Astrocyte (in vitro differentiated cells and primary cell): Measurements from ENCODE around the gene TRAPPC3. TPM values are rescaled to one million over a fixed set of nuclear protein-coding genes. Genes with fewer than 3 reads are reported as not detected.

Experiments used
- DNase-seq: peaks from one replicate; pipeline ENCODE4 v3.0.0-alpha.2; 2010; ENCODE audit warnings: low read depth
- FAIRE-seq: peaks from 2 replicates; lab custom pipeline; 2011; peaks lifted over from hg19 to GRCh38; lab: Jason Lieb, UNC
- H2AFZ ChIP-seq: 2 replicates; pipeline ENCODE4 v1.6.0; 2012; ENCODE audit warnings: low read depth, low read length, inconsistent platforms
- H3K27ac ChIP-seq: 2 replicates; pipeline ENCODE4 v1.5.1; 2011; ENCODE audit warnings: low read depth, low read length, inconsistent platforms
- H3K27me3 ChIP-seq: 2 replicates; pipeline ENCODE4 v1.6.0; 2011; ENCODE audit warnings: low read length, inconsistent platforms; ENCODE audit not compliant: insufficient read depth
- H3K36me3 ChIP-seq: 2 replicates; pipeline ENCODE4 v1.5.1; 2011; ENCODE audit warnings: low read length, inconsistent platforms; ENCODE audit not compliant: insufficient read depth
- H3K4me1 ChIP-seq: 2 replicates; pipeline ENCODE4 v1.5.1; 2011; ENCODE audit warnings: low read length, inconsistent platforms; ENCODE audit not compliant: insufficient read depth
- H3K4me2 ChIP-seq: 2 replicates; pipeline ENCODE4 v1.6.0; 2012; ENCODE audit warnings: low read length, inconsistent platforms
- H3K4me3 ChIP-seq: 2 replicates; pipeline ENCODE4 v1.5.1; 2011; ENCODE audit warnings: low read depth, mild to moderate bottlenecking, low read length, inconsistent platforms; ENCODE audit not compliant: insufficient read depth
- H3K79me2 ChIP-seq: 2 replicates; pipeline ENCODE4 v1.6.0; 2012; ENCODE audit warnings: mild to moderate bottlenecking, low read length, inconsistent platforms; ENCODE audit not compliant: insufficient read depth
- H3K9ac ChIP-seq: 2 replicates; pipeline ENCODE4 v1.6.0; 2012; ENCODE audit warnings: mild to moderate bottlenecking, low read length, inconsistent platforms
- H3K9me3 ChIP-seq: 2 replicates; pipeline ENCODE4 v1.5.1; 2012; ENCODE audit warnings: low read depth, mild to moderate bottlenecking, low read length, inconsistent platforms; ENCODE audit not compliant: insufficient read depth
- H4K20me1 ChIP-seq: 2 replicates; pipeline ENCODE4 v1.6.0; 2012; ENCODE audit warnings: low read length, inconsistent platforms; ENCODE audit not compliant: insufficient read depth
- H3K27ac Mint-ChIP-seq: one replicate; pipeline ENCODE4 v1.8.0; 2021; ENCODE audit warnings: mild to moderate bottlenecking, mixed read lengths; ENCODE audit not compliant: unreplicated experiment
- H3K27me3 Mint-ChIP-seq: one replicate; pipeline ENCODE4 v1.8.0; 2021; ENCODE audit warnings: low read depth, mixed read lengths; ENCODE audit not compliant: unreplicated experiment
- H3K36me3 Mint-ChIP-seq: one replicate; pipeline ENCODE4 v1.8.0; 2021; ENCODE audit warnings: low read depth, mixed read lengths; ENCODE audit not compliant: unreplicated experiment
- H3K4me1 Mint-ChIP-seq: one replicate; pipeline ENCODE4 v1.8.0; 2021; ENCODE audit warnings: low read depth, mixed read lengths; ENCODE audit not compliant: unreplicated experiment
- H3K4me3 Mint-ChIP-seq: one replicate; pipeline ENCODE4 v1.8.0; 2021; ENCODE audit warnings: mild to moderate bottlenecking, moderate library complexity, mixed read lengths; ENCODE audit not compliant: unreplicated experiment
- H3K9me3 Mint-ChIP-seq: one replicate; pipeline ENCODE4 v1.8.0; 2021; ENCODE audit warnings: mild to moderate bottlenecking, mixed read lengths; ENCODE audit not compliant: unreplicated experiment
- CTCF ChIP-seq: IDR thresholded peaks from 2 replicates; pipeline ENCODE4 v1.5.1; 2011; ENCODE audit warnings: low read depth, mild to moderate bottlenecking, inconsistent platforms, low read length, moderate library complexity; ENCODE audit not compliant: insufficient read depth
- EZH2 ChIP-seq: IDR thresholded peaks from 2 replicates; pipeline ENCODE4 v1.6.1; 2012; ENCODE audit warnings: mild to moderate bottlenecking, low read length, inconsistent platforms; ENCODE audit not compliant: insufficient read depth
- total RNA-seq: library from RNA; stranded (reverse); gene quantifications from 2 replicates; pipeline ENCODE4 v1.2.1, GENCODE V29; 2021

Gene TRAPPC3
- total RNA-seq, 1 donor from 2014 or later: 87.1 TPM

- DNase-seq (no peak), FAIRE-seq (no peak)
- H3K4me3 Mint-ChIP-seq: no peak overlapping the region
- peaks cover 15% of the 10 kb centered on the region for H4K20me1 ChIP-seq
- H3K9me3 Mint-ChIP-seq: no peaks in the 10 kb centered on the region
- no peaks in the 10 kb centered on the region for H3K9me3 ChIP-seq
- no peak overlapping the region for H3K9ac ChIP-seq
- no peak overlapping the region for H3K4me2 ChIP-seq
- H3K27me3 ChIP-seq: no peaks in the 10 kb centered on the region
- TF ChIP-seq EZH2 (no peak), CTCF (no peak)
- H3K79me2 ChIP-seq: peaks cover 9% of the 10 kb centered on the region
- peaks cover 10% of the 10 kb centered on the region for H3K36me3 ChIP-seq
- no peaks in the 10 kb centered on the region for H3K4me1 ChIP-seq
- H3K4me1 Mint-ChIP-seq: no peaks in the 10 kb centered on the region
- H3K27ac ChIP-seq: no peak overlapping the region
- H3K4me3 ChIP-seq: no peak overlapping the region
- H2AFZ ChIP-seq: no peak overlapping the region
- peaks cover 15% of the 10 kb centered on the region for H3K36me3 Mint-ChIP-seq
- no peaks in the 10 kb centered on the region for H3K27me3 Mint-ChIP-seq
- no peak overlapping the region for H3K27ac Mint-ChIP-seq
Measured at GRCh38 chr1:36097693-36098585, 51.3 kb downstream of the TRAPPC3 start.

GRCh38 chr1:36096500-36097432 lies 52.5 kb downstream of the TRAPPC3 start:
- Mint-ChIP-seq H3K9me3 (no peaks in the 10 kb centered on the region), H3K36me3 (peaks cover 15% of the 10 kb centered on the region), H3K4me1 (no peaks in the 10 kb centered on the region), H3K27me3 (no peaks in the 10 kb centered on the region), H3K27ac (no peak overlapping the region), H3K4me3 (no peak overlapping the region)
- H3K4me3 ChIP-seq: no peak overlapping the region
- no peak overlapping the region for H2AFZ ChIP-seq
- no peak for FAIRE-seq
- DNase-seq: no peak
- H3K36me3 ChIP-seq: peaks cover 20% of the 10 kb centered on the region
- no peak overlapping the region for H3K9ac ChIP-seq
- H3K27me3 ChIP-seq: no peaks in the 10 kb centered on the region
- TF ChIP-seq CTCF: peak; percentile 14
- no peak for TF ChIP-seq EZH2
- no peaks in the 10 kb centered on the region for H3K9me3 ChIP-seq
- H3K4me2 ChIP-seq: no peak overlapping the region
- peaks cover 27% of the 10 kb centered on the region for H4K20me1 ChIP-seq
- no peaks in the 10 kb centered on the region for H3K4me1 ChIP-seq
- no peak overlapping the region for H3K27ac ChIP-seq
- peaks cover 13% of the 10 kb centered on the region for H3K79me2 ChIP-seq
